ENCODE results near the gene NONO.
"Not testable (repeated sequence)": the region's sequence is repeated elsewhere in the genome, so short reads cannot be mapped to it uniquely, and the experiment has no call there.

The NONO gene

DNA sequence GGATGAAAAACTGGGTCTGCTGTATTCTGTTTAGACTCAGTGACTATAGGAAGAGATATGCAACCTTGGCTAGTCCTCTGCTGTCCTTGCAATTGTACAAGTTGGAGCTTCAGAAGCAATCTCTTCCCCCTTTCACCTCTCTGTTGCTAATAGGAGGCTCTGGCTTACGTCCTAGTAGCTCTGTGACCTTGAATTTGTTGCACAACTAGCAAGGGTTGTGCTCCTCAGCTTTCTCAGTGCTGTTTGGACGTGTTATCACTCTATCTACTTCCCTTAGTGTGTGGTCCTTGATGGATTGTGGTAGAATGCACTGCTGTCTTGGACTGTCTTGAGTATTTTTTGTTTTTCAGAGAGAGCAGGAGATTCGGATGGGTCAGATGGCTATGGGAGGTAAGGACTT is 14.7 kb downstream of the NONO start:
- TF ChIP-seq ZFX (IDR thresholded peaks at IDR 0.05): no peak
- no peak for TF ChIP-seq CTCF (conservative IDR thresholded peaks at IDR 0.05)
- no peak overlapping the region for H3K27ac ChIP-seq

- H3K27ac ChIP-seq: not testable (repeated sequence)
Measured at GRCh38 chrX:71300064-71300463, 16.6 kb downstream of the NONO start.

DNA sequence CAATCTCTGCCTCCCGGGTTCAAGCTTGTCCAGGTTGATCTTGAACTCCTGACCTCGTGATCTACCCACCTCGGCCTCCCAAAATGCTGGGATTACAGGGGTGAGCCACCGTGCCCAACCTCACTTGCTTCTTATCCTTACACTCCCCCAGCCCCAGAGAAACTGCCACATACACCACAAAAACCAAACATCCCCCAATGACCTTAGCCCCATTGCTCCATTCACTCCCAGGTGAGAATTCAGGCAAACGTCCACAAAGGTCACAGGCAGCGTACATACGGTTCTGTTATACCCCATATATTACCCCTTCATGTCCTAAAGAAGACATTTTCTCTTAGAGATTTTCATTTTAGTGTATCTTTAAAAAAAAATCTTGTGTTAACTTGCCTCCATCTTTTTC is 17.1 kb downstream of the NONO start:
- not testable (repeated sequence) for H3K27ac ChIP-seq

DNA sequence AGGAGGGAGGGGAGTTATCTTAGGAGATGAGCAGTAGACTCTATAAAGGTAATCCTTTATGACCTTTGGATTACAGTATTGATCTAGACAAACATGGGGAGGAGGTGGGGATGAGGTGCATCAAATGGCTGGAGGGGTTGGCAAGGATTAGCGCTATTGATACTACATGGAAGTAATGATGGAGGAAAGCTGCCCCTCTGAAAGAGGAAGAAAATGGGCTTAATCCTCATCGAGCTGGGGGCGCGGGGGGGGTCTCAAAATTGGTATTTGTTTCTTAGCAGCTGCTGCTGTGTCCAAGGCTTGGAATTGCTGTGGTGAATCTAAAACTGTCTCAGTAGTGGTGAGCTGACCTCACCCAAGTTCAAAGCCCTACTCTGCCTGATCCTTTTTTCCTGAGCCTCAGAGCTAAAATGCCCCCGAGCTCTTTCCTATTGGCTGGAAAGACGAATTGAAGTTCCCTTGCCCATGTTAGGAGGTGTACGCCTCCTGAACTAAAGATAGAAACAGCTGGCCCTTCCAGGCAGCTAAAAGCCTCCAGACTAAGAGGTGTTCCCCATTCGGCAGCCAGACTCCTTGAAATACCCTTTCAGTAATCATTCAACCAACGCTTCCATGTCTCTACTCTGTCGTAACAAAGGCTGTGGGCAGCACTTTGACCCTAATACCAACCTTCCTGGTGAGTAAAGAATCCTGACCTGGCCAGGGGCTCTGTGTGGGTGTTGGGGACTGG is 17.9 kb downstream of the NONO start, which contains the start of gene ITGB1BP2:
TSS of gene ITGB1BP2 (plus strand) at position 556 of the 730 bp plus-strand sequence. CDS start at position 613, 57 bp downstream.
- TF ChIP-seq CTCF (conservative IDR thresholded peaks at IDR 0.05) (no peak), ZFX (IDR thresholded peaks at IDR 0.05) (no peak)
- H3K27ac ChIP-seq: no peak within 1 kb of the TSS

DNA sequence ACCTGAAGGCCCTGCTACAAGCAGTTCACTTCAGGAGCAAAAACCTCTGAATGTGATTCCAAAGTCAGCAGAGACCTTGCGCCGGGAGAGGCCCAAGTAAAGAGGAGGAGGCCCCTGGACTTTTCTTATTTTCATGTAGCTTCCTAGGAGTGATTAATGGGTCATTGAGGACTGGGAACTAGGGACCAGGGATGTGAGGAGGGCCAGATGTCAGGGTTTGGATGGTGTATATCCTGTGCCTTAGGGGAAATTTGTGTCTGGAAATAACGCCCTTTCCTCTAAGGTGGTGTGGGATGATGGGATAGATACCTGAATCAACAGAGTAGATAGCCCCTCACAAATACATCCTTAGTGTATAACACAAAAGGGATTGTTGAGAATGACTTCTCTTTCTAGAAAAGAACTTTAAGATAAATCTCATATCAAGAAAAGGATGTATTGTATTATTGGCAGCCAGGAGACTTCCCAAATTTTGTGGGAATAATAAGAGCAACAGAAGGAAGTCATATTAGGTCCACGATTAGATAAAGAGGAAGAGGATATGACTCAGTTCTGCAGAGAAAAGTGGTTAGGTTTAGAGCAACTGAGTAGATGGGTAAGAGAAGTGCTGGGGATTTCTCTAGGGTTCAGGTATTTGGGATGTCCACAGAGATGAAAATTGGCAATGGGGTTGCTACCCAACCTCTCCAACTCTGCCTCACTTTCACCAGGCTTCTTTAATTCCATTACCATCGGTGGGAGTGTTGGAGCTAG is 19.2 kb downstream of the NONO start:
- H3K27ac ChIP-seq: no peak overlapping the region
- TF ChIP-seq ZFX (IDR thresholded peaks at IDR 0.05): no peak
- TF ChIP-seq CTCF (conservative IDR thresholded peaks at IDR 0.05): no peak

DNA sequence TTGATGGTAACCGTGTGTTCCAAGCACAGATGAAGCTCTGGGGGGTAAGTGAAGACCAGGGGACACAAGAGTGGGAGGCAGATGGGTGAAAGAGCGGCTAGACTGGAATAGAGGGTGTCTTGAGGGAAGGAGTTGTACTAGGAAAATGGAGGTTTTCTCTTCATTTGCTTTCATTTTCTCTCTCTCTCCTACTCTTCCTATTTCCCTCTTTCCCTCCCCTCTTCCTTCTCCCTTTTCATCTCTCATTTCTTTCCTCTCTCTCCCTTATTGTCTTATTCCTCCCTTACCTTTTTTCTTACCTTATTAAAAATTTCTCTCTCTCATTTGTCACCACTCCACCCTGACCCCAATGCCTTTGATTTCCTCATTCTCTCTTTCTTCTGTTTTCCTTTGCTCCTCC is 21.1 kb downstream of the NONO start:
- H3K27ac ChIP-seq: no peak overlapping the region
- TF ChIP-seq CTCF (conservative IDR thresholded peaks at IDR 0.05) (no peak), ZFX (IDR thresholded peaks at IDR 0.05) (no peak)

DNA sequence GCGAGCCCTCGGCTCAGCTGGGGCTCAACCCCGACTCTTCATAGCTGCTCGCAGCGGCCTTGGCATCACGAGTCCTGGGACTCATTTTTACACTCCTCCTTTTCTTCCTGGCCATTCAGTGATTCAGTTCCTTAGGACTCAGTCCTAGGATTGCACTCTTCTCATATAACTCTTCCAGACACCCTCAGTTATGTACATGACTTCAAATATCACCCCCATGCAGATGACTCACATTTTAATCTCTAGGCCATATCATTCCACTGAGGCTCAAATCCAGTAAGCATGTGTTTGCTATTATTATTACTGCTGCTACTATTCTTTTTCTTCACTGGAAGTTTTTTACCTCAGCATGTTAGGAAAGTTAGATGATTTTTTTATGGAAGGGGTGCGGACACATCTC is 32.5 kb downstream of the NONO start:
- TF ChIP-seq ZFX (IDR thresholded peaks at IDR 0.05) (no peak), CTCF (conservative IDR thresholded peaks at IDR 0.05) (no peak)
- H3K27ac ChIP-seq: no peak overlapping the region

- H3K27ac ChIP-seq: not testable (repeated sequence)
Measured at GRCh38 chrX:71316959-71317358, 33.5 kb downstream of the NONO start.

DNA sequence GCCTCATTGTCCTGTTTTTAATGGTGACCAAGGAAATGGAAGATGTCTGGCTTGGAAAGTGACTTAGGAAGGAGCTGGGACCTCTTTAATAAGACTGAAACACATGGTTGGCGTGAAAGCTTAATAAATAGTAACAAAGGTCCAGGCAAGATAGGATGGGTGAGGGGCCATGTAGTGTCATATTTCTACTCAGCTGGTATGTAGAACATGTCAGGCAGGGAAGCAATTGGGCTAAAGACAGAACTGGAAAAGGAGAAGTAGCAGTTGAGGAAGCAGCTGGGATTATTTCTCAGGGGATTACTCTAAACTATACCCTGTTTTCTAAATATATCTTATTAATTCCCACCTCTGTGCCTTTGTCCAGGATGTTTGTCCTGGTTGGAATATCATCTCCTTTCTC is 36.7 kb downstream of the NONO start:
- no peak overlapping the region for H3K27ac ChIP-seq
- TF ChIP-seq ZFX (IDR thresholded peaks at IDR 0.05): no peak
- TF ChIP-seq CTCF (conservative IDR thresholded peaks at IDR 0.05): no peak

Data from C4-2B (cell line).